ENCODE results near the gene CREBZF.
A peak's percentile ranks its signal among the peaks of the same experiment; 100 is the strongest.
"Not testable (repeated sequence)": the region's sequence is repeated elsewhere in the genome, so short reads cannot be mapped to it uniquely, and the experiment has no call there.

CREBZF gene

GRCh38 chr11:85628771-85629341 lies 36.1 kb downstream of the CREBZF start:
- Histone ChIP-seq H3K27ac (peak overlapping the region in 20 of 21 experiments; percentile 30 to 96 (median 85)), H3K4me3 (peak overlapping the region; percentile 56 to 86 (median 70))

- Histone ChIP-seq H3K27ac (peak within 1 kb of the TSS; percentile 4 to 96 (median 87)), H3K4me3 (peak within 1 kb of the TSS; percentile 56 to 86 (median 70))
These were observed 36.7 kb downstream of the CREBZF start, which contains the start of gene TMEM126B for GRCh38 chr11:85627998-85628770. TMEM126B (plus strand) TSS chr11:85628593; CDS start chr11:85628608, 15 bp downstream.

- H3K27ac ChIP-seq, result peak within 1 kb of the TSS; percentile 4 to 96 (median 87)
- peak within 1 kb of the TSS; percentile 56 to 86 (median 70) for H3K4me3 ChIP-seq
These were observed 37.5 kb downstream of the CREBZF start, which contains the start of gene DLG2 for GRCh38 chr11:85627332-85627997. DLG2 (minus strand) TSS chr11:85627344.

GRCh38 chr11:85626496-85626895 lies 38.4 kb downstream of the CREBZF start:
- Histone ChIP-seq H3K4me3 (peak overlapping the region in 2 of 7 experiments; percentile 73 to 86), H3K27ac (peak overlapping the region in 8 of 21 experiments; percentile 80 to 96 (median 87))

DNA sequence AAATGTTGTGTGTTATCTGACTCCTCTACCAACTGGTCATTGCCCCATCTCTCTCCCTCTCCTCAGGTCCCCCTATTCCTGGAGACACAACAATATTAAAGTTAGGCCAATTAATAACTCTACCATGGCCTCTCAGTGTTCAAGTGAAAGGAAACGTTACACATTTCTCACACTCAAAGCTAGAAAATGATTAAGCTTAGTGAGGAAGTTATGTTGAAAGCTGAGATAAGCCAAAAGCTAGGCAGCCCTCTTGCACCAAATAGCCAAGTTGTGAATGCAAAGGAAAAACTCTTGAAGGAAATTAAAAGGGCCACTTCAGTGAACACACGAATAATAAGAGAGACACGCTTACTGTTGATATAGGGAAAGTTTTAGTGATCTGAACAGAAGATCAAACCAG lies 44.7 kb downstream of the CREBZF start:
- no peak overlapping the region for H3K27ac ChIP-seq
- no peak overlapping the region for H3K4me3 ChIP-seq

GRCh38 chr11:85619499-85619898 lies 45.4 kb downstream of the CREBZF start:
- no peak overlapping the region for H3K27ac ChIP-seq

GRCh38 chr11:85611643-85612042 lies 53.3 kb downstream of the CREBZF start:
- not testable (repeated sequence) for H3K27ac ChIP-seq, H3K4me3 ChIP-seq

More at GRCh38 chr11:85619499-85619898, 45.4 kb downstream of the CREBZF start:
- H3K4me3 ChIP-seq, result no peak overlapping the region

Data from skin epidermis (tissue), 12 donors.